Liver (tissue), 9 donors: ENCODE data around the gene ANKRA2. TPM values are rescaled to one million over a fixed set of nuclear protein-coding genes. Genes with fewer than 3 reads are reported as not detected.

Experiments used
- DNase-seq: peaks from one replicate; pipeline ENCODE4 v3.0.0-alpha.2; 2017; ENCODE audit warnings: low spot score
- H3K27ac ChIP-seq, 2 donors: one replicate each; pipeline ENCODE4 v1.7.0; 2013; ENCODE audit warnings: inconsistent platforms in 2 of 2, low read length in 2 of 2, control low read depth in 1 of 2, low read depth in 1 of 2, mild to moderate bottlenecking in 1 of 2
- H3K27me3 ChIP-seq, 4 donors: one replicate each; pipeline versions ENCODE4 v1.6.1 to v1.7.0; 2013; ENCODE audit warnings: low read length in 3 of 4, inconsistent platforms in 1 of 4, mild to moderate bottlenecking in 1 of 4, moderate library complexity in 1 of 4; ENCODE audit not compliant: control insufficient read depth in 4 of 4, insufficient read depth in 4 of 4
- H3K36me3 ChIP-seq, 4 donors: one replicate each; pipeline versions ENCODE4 v1.6.1 to v1.7.0; 2013; ENCODE audit warnings: low read length in 3 of 4, mild to moderate bottlenecking in 3 of 4, low read depth in 1 of 4, moderate library complexity in 1 of 4; ENCODE audit not compliant: control insufficient read depth in 4 of 4, insufficient read depth in 3 of 4
- H3K4me1 ChIP-seq, 4 donors: one replicate each; pipeline versions ENCODE4 v1.6.1 to v1.7.0; 2013; ENCODE audit warnings: low read length in 3 of 4, mild to moderate bottlenecking in 3 of 4, moderate library complexity in 1 of 4; ENCODE audit not compliant: control insufficient read depth in 4 of 4, insufficient read depth in 4 of 4
- H3K4me3 ChIP-seq, 3 donors: one replicate each; pipeline versions ENCODE4 v1.6.1 to v1.7.0; 2013; ENCODE audit warnings: low read length in 3 of 3, control low read depth in 1 of 3, low read depth in 1 of 3, mild to moderate bottlenecking in 1 of 3
- H3K9ac ChIP-seq, 2 donors: one replicate each; pipeline ENCODE4 v1.7.0; 2013; ENCODE audit warnings: low read length in 2 of 2, mild to moderate bottlenecking in 2 of 2, moderate library complexity in 2 of 2, control low read depth in 1 of 2, low read depth in 1 of 2
- H3K9me3 ChIP-seq, 4 donors: one replicate each; pipeline versions ENCODE4 v1.6.1 to v1.7.0; 2013; ENCODE audit warnings: low read length in 3 of 4; ENCODE audit not compliant: control insufficient read depth in 4 of 4
- ATF3 ChIP-seq: IDR thresholded peaks from 2 replicates; pipeline ENCODE4 v1.6.1; 2016; ENCODE audit warnings: antibody characterized with exemption
- CTCF ChIP-seq: fragments of 150-350 bp; IDR thresholded peaks from 2 replicates; pipeline ENCODE4 v1.5.1; 2017; ENCODE audit warnings: improper control_type of control experiment, low read depth, low read length; ENCODE audit not compliant: missing input control
- EGR1 ChIP-seq, 2 donors: IDR thresholded peaks; 2 replicates each; pipeline ENCODE4 v1.6.1; 2016 to 2018; ENCODE audit warnings: antibody characterized with exemption in 2 of 2, low read depth in 2 of 2
- FOXA1 ChIP-seq: IDR thresholded peaks from 2 replicates; pipeline ENCODE4 v1.6.1; 2016; ENCODE audit warnings: antibody characterized with exemption
- FOXA2 ChIP-seq: IDR thresholded peaks from 2 replicates; pipeline ENCODE4 v1.6.1; 2016; ENCODE audit warnings: antibody characterized with exemption
- HNF4A ChIP-seq, 2 donors: conservative IDR thresholded peaks; 2 replicates each; pipeline ENCODE4 v1.6.1; 2016; ENCODE audit warnings: antibody characterized with exemption in 2 of 2, mild to moderate bottlenecking in 2 of 2
- JUND ChIP-seq, 2 donors: IDR thresholded peaks; 2 replicates each; pipeline ENCODE4 v1.6.1; 2016; ENCODE audit warnings: antibody characterized with exemption in 2 of 2
- MAX ChIP-seq: IDR thresholded peaks from 2 replicates; pipeline ENCODE4 v1.6.1; 2016; ENCODE audit warnings: antibody characterized with exemption
- NR2F2 ChIP-seq: IDR thresholded peaks from 2 replicates; pipeline ENCODE4 v1.6.1; 2016; ENCODE audit warnings: antibody characterized with exemption
- RAD21 ChIP-seq, 2 donors: IDR thresholded peaks; 2 replicates each; pipeline ENCODE4 v1.6.1; 2016; ENCODE audit warnings: antibody characterized with exemption in 2 of 2, mild to moderate bottlenecking in 2 of 2
- REST ChIP-seq: IDR thresholded peaks from 2 replicates; pipeline ENCODE4 v1.6.1; 2016; ENCODE audit warnings: antibody characterized with exemption, mild to moderate bottlenecking
- RXRA ChIP-seq, 2 donors: IDR thresholded peaks; 2 replicates each; pipeline ENCODE4 v1.6.1; 2017 to 2018; ENCODE audit warnings: antibody characterized with exemption in 2 of 2, mild to moderate bottlenecking in 1 of 2
- SP1 ChIP-seq: IDR thresholded peaks from 2 replicates; pipeline ENCODE4 v1.6.1; 2018; ENCODE audit warnings: antibody characterized with exemption, mild to moderate bottlenecking
- TAF1 ChIP-seq: conservative IDR thresholded peaks from 2 replicates; pipeline ENCODE4 v1.6.1; 2016; ENCODE audit warnings: antibody characterized with exemption, mild to moderate bottlenecking
- ZBTB33 ChIP-seq: IDR thresholded peaks from 2 replicates; pipeline ENCODE4 v1.6.1; 2016; ENCODE audit warnings: antibody characterized with exemption
- WGBS: extraction: QIAGEN DNeasy Blood & Tissue Kit; methylation state at CpG from one replicate; pipeline ENCODE4 v1.1.7; 2013; 5-methylcytosine and 5-hydroxymethylcytosine counted together
- polyA plus RNA-seq, 2 donors: library from polyadenylated mRNA; stranded (reverse) in 1 of 2; unstranded in 1 of 2; fragments of 200-250 nt in 1 of 2; fragments of >200 nt in 1 of 2; fragmentation: Nextera tagmentation in 1 of 2; extraction: Ambion mirVana in 1 of 2; gene quantifications; one replicate each; pipeline versions ENCODE4 v1.2.1 to v1.2.3, GENCODE V29; 2013 to 2015
- total RNA-seq, 2 donors: library from RNA; depleted of rRNA; stranded (reverse); fragments of >200 nt; gene quantifications; one replicate each; pipeline ENCODE4 v1.2.3, GENCODE V29; 2014
- donor health status: healthy.
- donor health status: healthy.
- donor health status: healthy.
- donor health status: healthy.
- donor health status: healthy.

ANKRA2 gene
- total and polyA plus RNA-seq, 4 donors: 5.9 to 17.0 (median 14.5) TPM

GRCh38 chr5:73596705-73597328 lies 31.4 kb upstream of the ANKRA2 start:
- Histone ChIP-seq H3K4me3 (no peak overlapping the region), H3K9ac (no peak overlapping the region), H3K27ac (no peak overlapping the region), H3K27me3 (no peaks in the 10 kb centered on the region), H3K4me1 (no peaks in the 10 kb centered on the region), H3K9me3 (peaks cover 0 to 2% (median 0%) of the 10 kb centered on the region in 4 donors), H3K36me3 (no peaks in the 10 kb centered on the region)
- TF ChIP-seq CTCF (peak; percentile 52), TAF1 (no peak), FOXA1 (no peak), RAD21 (IDR thresholded peaks at IDR 0.05) (peak; percentile 57 to 79)
- no peak for DNase-seq

GRCh38 chr5:73592551-73592950 lies 27.1 kb upstream of the ANKRA2 start:
- TF ChIP-seq RXRA (IDR thresholded peaks at IDR 0.05): no peak
- TF ChIP-seq NR2F2: no peak
- no peak for TF ChIP-seq SP1
- TF ChIP-seq ZBTB33: no peak
- TF ChIP-seq ATF3: no peak
- TF ChIP-seq MAX: no peak
- no peak for TF ChIP-seq FOXA2
- no peak for TF ChIP-seq FOXA1
- H3K4me3 ChIP-seq: no peak overlapping the region

GRCh38 chr5:73591698-73592501 lies 26.5 kb upstream of the ANKRA2 start:
- Histone ChIP-seq H3K27ac (no peak overlapping the region), H3K27me3 (no peaks in the 10 kb centered on the region), H3K9ac (no peak overlapping the region), H3K9me3 (no peaks in the 10 kb centered on the region), H3K36me3 (no peaks in the 10 kb centered on the region), H3K4me1 (peaks cover 0 to 2% (median 0%) of the 10 kb centered on the region in 4 donors), H3K4me3 (no peak overlapping the region)
- WGBS: 60% methylated on average over 4 of the region's 4 CpGs
- no peak for DNase-seq
- TF ChIP-seq JUND (IDR thresholded peaks at IDR 0.05) (no peak), RXRA (IDR thresholded peaks at IDR 0.05) (no peak), MAX (no peak), HNF4A (conservative IDR thresholded peaks at IDR 0.05) (no peak), FOXA2 (no peak), REST (no peak), TAF1 (no peak), EGR1 (IDR thresholded peaks at IDR 0.05; ENCODE audit: low read depth in 2 of 2) (no peak), ATF3 (no peak)

More at GRCh38 chr5:73592551-73592950, 27.1 kb upstream of the ANKRA2 start:
- DNase-seq: no peak
- no peaks in the 10 kb centered on the region for H3K9me3 ChIP-seq
- peaks cover 0 to 2% (median 0%) of the 10 kb centered on the region in 4 donors for H3K4me1 ChIP-seq
- WGBS: 75% methylated on average over 1 of the region's 1 CpG
- no peak overlapping the region for H3K27ac ChIP-seq
- H3K36me3 ChIP-seq: no peaks in the 10 kb centered on the region
- no peaks in the 10 kb centered on the region for H3K27me3 ChIP-seq
- H3K9ac ChIP-seq: no peak overlapping the region
